Liver (tissue), 3 donors: ENCODE results near the gene CLEC3B.

Experiments
- ATF3 ChIP-seq: IDR thresholded peaks from 2 replicates; pipeline ENCODE4 v1.6.1; 2016; ENCODE audit warnings: antibody characterized with exemption
- CTCF ChIP-seq: fragments of 150-350 bp; IDR thresholded peaks from 2 replicates; pipeline ENCODE4 v1.5.1; 2017; ENCODE audit warnings: improper control_type of control experiment, low read depth, low read length; ENCODE audit not compliant: missing input control
- HNF4A ChIP-seq, 2 donors: conservative IDR thresholded peaks; 2 replicates each; pipeline ENCODE4 v1.6.1; 2016; ENCODE audit warnings: antibody characterized with exemption in 2 of 2, mild to moderate bottlenecking in 2 of 2
- RAD21 ChIP-seq, 2 donors: IDR thresholded peaks; 2 replicates each; pipeline ENCODE4 v1.6.1; 2016; ENCODE audit warnings: antibody characterized with exemption in 2 of 2, mild to moderate bottlenecking in 2 of 2
- donor health status: healthy.
- donor health status: healthy.

GRCh38 chr3:44981220-44981619 is 44.9 kb upstream of the CLEC3B start:
- TF ChIP-seq HNF4A (conservative IDR thresholded peaks at IDR 0.05) (no peak), CTCF (no peak), RAD21 (IDR thresholded peaks at IDR 0.05) (no peak), ATF3 (no peak)
